Naive thymus-derived CD4-positive, alpha-beta T cell (primary cell): Measurements from ENCODE around the gene POLR3A. TPM values are rescaled to one million over a fixed set of nuclear protein-coding genes. Genes with fewer than 3 reads are reported as not detected.

ENCODE experiments used
- ATAC-seq: fragments of 150-1000 bp; cut with Tn5 transposase; 2 replicates; pipeline ENCODE4 v1.10.0; 2021; ENCODE audit warnings: mild to moderate bottlenecking, moderate library complexity
- CTCF ChIA-PET: fragments of 350-600 bp; sonication (Branson Sonifier 250); formaldehyde crosslinking; loops from one replicate; lab custom pipeline; 2021; ENCODE audit warnings: antibody characterized with exemption; lab: Charles Lee
- POLR2A ChIA-PET: fragments of 350-600 bp; sonication (Branson Sonifier 250); formaldehyde crosslinking; loops from one replicate; lab custom pipeline; 2021; ENCODE audit warnings: antibody characterized with exemption, inconsistent platforms; lab: Charles Lee
- DNase-seq, 9 donors: peaks; one replicate each; pipeline versions ENCODE4 v3.0.0 to v3.0.0-alpha.2; 2020 to 2022; ENCODE audit warnings: mixed read lengths in 1 of 9
- H3K27ac ChIP-seq: one replicate; pipeline ENCODE4 v1.7.0; 2013; ENCODE audit warnings: mild to moderate bottlenecking, low read depth, low read length, moderate library complexity
- H3K27me3 ChIP-seq, 2 donors: one replicate each; pipeline ENCODE4 v1.7.0; 2013; ENCODE audit warnings: low read length in 2 of 2, mild to moderate bottlenecking in 2 of 2, moderate library complexity in 2 of 2; ENCODE audit not compliant: control insufficient read depth in 2 of 2, insufficient read depth in 2 of 2
- H3K36me3 ChIP-seq, 3 experiments: 1 replicate in 2 of 3; 2 replicates in 1 of 3; pipeline ENCODE4 v1.7.0; 2013; ENCODE audit warnings: low read length in 3 of 3, mild to moderate bottlenecking in 3 of 3, moderate library complexity in 1 of 3; ENCODE audit not compliant: insufficient read depth in 3 of 3, control insufficient read depth in 2 of 3
- H3K4me1 ChIP-seq, 2 donors: one replicate each; pipeline ENCODE4 v1.7.0; 2013; ENCODE audit warnings: low read length in 2 of 2, mild to moderate bottlenecking in 2 of 2, moderate library complexity in 1 of 2; ENCODE audit not compliant: control insufficient read depth in 2 of 2, insufficient read depth in 2 of 2
- H3K4me3 ChIP-seq: 2 replicates; pipeline ENCODE4 v1.7.0; 2013; ENCODE audit warnings: mild to moderate bottlenecking, low read length
- H3K9me3 ChIP-seq, 3 experiments: 1 replicate in 2 of 3; 2 replicates in 1 of 3; pipeline ENCODE4 v1.7.0; 2013; ENCODE audit warnings: low read length in 3 of 3; ENCODE audit not compliant: control insufficient read depth in 2 of 3
- H3K27ac Mint-ChIP-seq, 9 donors: one replicate each; pipeline ENCODE4 v1.8.0; 2020 to 2022; ENCODE audit warnings: mixed read lengths in 9 of 9, mild to moderate bottlenecking in 8 of 9, moderate library complexity in 5 of 9, inconsistent platforms in 2 of 9
- H3K27me3 Mint-ChIP-seq, 5 donors: one replicate each; pipeline ENCODE4 v1.8.0; 2021 to 2022; ENCODE audit warnings: mixed read lengths in 5 of 5, mild to moderate bottlenecking in 1 of 5
- H3K36me3 Mint-ChIP-seq, 5 donors: one replicate each; pipeline ENCODE4 v1.8.0; 2020 to 2022; ENCODE audit warnings: mixed read lengths in 5 of 5, mild to moderate bottlenecking in 3 of 5, inconsistent platforms in 1 of 5
- H3K4me1 Mint-ChIP-seq, 7 donors: one replicate each; pipeline ENCODE4 v1.8.0; 2020 to 2022; ENCODE audit warnings: mixed read lengths in 7 of 7, mild to moderate bottlenecking in 3 of 7, inconsistent platforms in 1 of 7
- H3K4me3 Mint-ChIP-seq, 10 donors: one replicate each; pipeline ENCODE4 v1.8.0; 2020 to 2022; ENCODE audit warnings: mild to moderate bottlenecking in 10 of 10, mixed read lengths in 10 of 10, moderate library complexity in 6 of 10, inconsistent platforms in 2 of 10
- H3K9me3 Mint-ChIP-seq, 11 donors: one replicate each; pipeline ENCODE4 v1.8.0; 2020 to 2022; ENCODE audit warnings: mixed read lengths in 11 of 11, mild to moderate bottlenecking in 4 of 11, inconsistent platforms in 1 of 11, moderate library complexity in 1 of 11
- intact Hi-C, 2 donors: fragments of 100-400 bp; cut with micrococcal nuclease; formaldehyde crosslinking; loops; one replicate each; pipeline ENCODE4 v1.15.1; 2023
- polyA plus RNA-seq, 2 donors: library from polyadenylated mRNA; unstranded; fragments of 300-500 nt; fragmentation: Illumina TruSeq; gene quantifications; one replicate each; pipeline ENCODE4 v1.2.3, GENCODE V29; 2021
- total RNA-seq, 6 experiments: library from RNA in 5 of 6; stranded (reverse) in 5 of 6; gene quantifications; 1 replicate in 5 of 6; 2 replicates in 1 of 6; pipeline ENCODE4 v1.2.3 and lab custom pipeline; 2021 to 2026

The POLR3A gene
- total and polyA plus RNA-seq, 7 experiments from 2014 or later = 5.5 to 20.9 (median 13.4) TPM

GRCh38 chr10:78035933-78036583, 6.7 kb upstream of the POLR3A start:
- Mint-ChIP-seq H3K4me1 (peaks cover 21 to 68% (median 55%) of the 10 kb centered on the region in 7 donors), H3K27me3 (no peaks in the 10 kb centered on the region), H3K9me3 (no peaks in the 10 kb centered on the region), H3K4me3 (peak overlapping the region in 9 of 10 donors; percentile 7 to 95 (median 91)), H3K36me3 (peaks cover 22 to 51% (median 28%) of the 10 kb centered on the region in 5 donors), H3K27ac (peak overlapping the region; percentile 39 to 96 (median 88))
- ATAC-seq (no peak), DNase-seq (no peak)
- intact Hi-C loops = no loop called here
- H3K4me3 ChIP-seq = no peak overlapping the region
- POLR2A ChIA-PET = interaction anchor here (0.6 to 1.1 kb wide), 2 partner anchors 11 to 1154 kb away, joined by 3 read pairs; no protein-coding TSS in a partner anchor
- peaks cover 32 to 57% (median 40%) of the 10 kb centered on the region in 3 experiments for H3K36me3 ChIP-seq
- H3K27ac ChIP-seq = peak overlapping the region; percentile 44
- CTCF ChIA-PET = interaction anchor here (0.8 to 1.4 kb wide), 2 partner anchors 10 to 11 kb away, joined by 3 to 4 read pairs; no protein-coding TSS in a partner anchor
- H3K27me3 ChIP-seq = no peaks in the 10 kb centered on the region
- H3K4me1 ChIP-seq = peaks cover 31 to 34% of the 10 kb centered on the region in 2 donors
- no peaks in the 10 kb centered on the region for H3K9me3 ChIP-seq

GRCh38 chr10:78035437-78035836, 6.1 kb upstream of the POLR3A start:
- Mint-ChIP-seq H3K4me1 (peaks cover 19 to 62% (median 55%) of the 10 kb centered on the region in 7 donors), H3K4me3 (peak overlapping the region; percentile 16 to 95 (median 92)), H3K27me3 (no peaks in the 10 kb centered on the region), H3K36me3 (peaks cover 16 to 45% (median 22%) of the 10 kb centered on the region in 5 donors), H3K9me3 (no peaks in the 10 kb centered on the region), H3K27ac (peak overlapping the region; percentile 39 to 96 (median 88))
- CTCF ChIA-PET = no interaction called here
- ATAC-seq (no peak), DNase-seq (no peak)
- peaks cover 32 to 51% (median 34%) of the 10 kb centered on the region in 3 experiments for H3K36me3 ChIP-seq
- H3K9me3 ChIP-seq = no peaks in the 10 kb centered on the region
- H3K27me3 ChIP-seq = no peaks in the 10 kb centered on the region
- no peak overlapping the region for H3K4me3 ChIP-seq
- POLR2A ChIA-PET = no interaction called here
- H3K4me1 ChIP-seq = peaks cover 31 to 34% of the 10 kb centered on the region in 2 donors
- intact Hi-C loops = no loop called here
- peak overlapping the region; percentile 44 for H3K27ac ChIP-seq

- intact Hi-C loops = no loop called here
- no peaks in the 10 kb centered on the region for H3K9me3 ChIP-seq
- ChIA-PET CTCF (no interaction called here), POLR2A (no interaction called here)
- Mint-ChIP-seq H3K4me1 (peaks cover 19 to 64% (median 57%) of the 10 kb centered on the region in 7 donors), H3K27ac (peak overlapping the region; percentile 86 to 99 (median 91)), H3K27me3 (no peaks in the 10 kb centered on the region), H3K9me3 (no peaks in the 10 kb centered on the region), H3K36me3 (peaks cover 16 to 44% (median 22%) of the 10 kb centered on the region in 5 donors), H3K4me3 (peak overlapping the region in 9 of 10 donors; percentile 82 to 95 (median 93))
- H3K27ac ChIP-seq = peak overlapping the region; percentile 79
- peak overlapping the region; percentile 87 for H3K4me3 ChIP-seq
- H3K36me3 ChIP-seq = peaks cover 30 to 47% (median 32%) of the 10 kb centered on the region in 3 experiments
- H3K4me1 ChIP-seq = peaks cover 32 to 34% of the 10 kb centered on the region in 2 donors
- DNase-seq = no peak
- no peaks in the 10 kb centered on the region for H3K27me3 ChIP-seq
- ATAC-seq = no peak
These were observed 5.7 kb upstream of the POLR3A start for GRCh38 chr10:78035025-78035424.

- peak; percentile 84 to 97 (median 95) for DNase-seq
- Mint-ChIP-seq H3K27ac (peak within 1 kb of the TSS; percentile 86 to 99 (median 91)), H3K4me1 (peaks cover 19 to 63% (median 55%) of the 10 kb centered on the region in 7 donors), H3K36me3 (peaks cover 14 to 37% (median 21%) of the 10 kb centered on the region in 5 donors), H3K4me3 (peak within 1 kb of the TSS; percentile 82 to 96 (median 93)), H3K27me3 (no peaks in the 10 kb centered on the region), H3K9me3 (peaks cover 0 to 5% (median 0%) of the 10 kb centered on the region in 11 donors)
- POLR2A ChIA-PET = interaction anchor here (0.7 to 1.5 kb wide), 3 partner anchors 267 to 1296 kb away, joined by 3 read pairs; no protein-coding TSS in a partner anchor
- peaks cover 35% of the 10 kb centered on the region in 2 donors for H3K4me1 ChIP-seq
- peak within 1 kb of the TSS; percentile 87 for H3K4me3 ChIP-seq
- CTCF ChIA-PET = interaction anchor here (0.6 to 1.3 kb wide), 3 partner anchors 13 to 1207 kb away, joined by 3 to 6 read pairs (median 3); no protein-coding TSS in a partner anchor
- no peaks in the 10 kb centered on the region for H3K27me3 ChIP-seq
- no peaks in the 10 kb centered on the region for H3K9me3 ChIP-seq
- intact Hi-C loops = loop anchor here (1.0 to 5.0 kb wide), 12 partner anchors 269 to 1413 kb away; partner anchors contain the start of genes ZCCHC24 (in 2 of the 2), ZMIZ1 (in 2 of the 2) and PPIF (in 1 of the 2)
- peak within 1 kb of the TSS; percentile 79 for H3K27ac ChIP-seq
- ATAC-seq = peak; percentile 94
- H3K36me3 ChIP-seq = peaks cover 18 to 40% (median 24%) of the 10 kb centered on the region in 3 experiments
These were observed 4.5 kb upstream of the POLR3A start, which contains the start of gene RPS24 for GRCh38 chr10:78033637-78034470. Gene RPS24, plus strand, starts transcription at chr10:78033863. Its CDS starts 39 bp downstream, at chr10:78033902.

- CTCF ChIA-PET = no interaction called here
- no peak for DNase-seq
These were observed 4.0 kb upstream of the POLR3A start for GRCh38 chr10:78033387-78033636.

More at GRCh38 chr10:78033387-78033636, 4.0 kb upstream of the POLR3A start:
- peaks cover 18 to 64% (median 53%) of the 10 kb centered on the region in 7 donors for H3K4me1 Mint-ChIP-seq
- peak overlapping the region in 8 of 9 donors; percentile 86 to 96 (median 90) for H3K27ac Mint-ChIP-seq
- Histone ChIP-seq H3K9me3 (no peaks in the 10 kb centered on the region), H3K36me3 (peaks cover 15 to 36% (median 20%) of the 10 kb centered on the region in 3 experiments), H3K4me3 (peak overlapping the region; percentile 87), H3K27ac (peak overlapping the region; percentile 63), H3K4me1 (peaks cover 40% of the 10 kb centered on the region in 2 donors), H3K27me3 (no peaks in the 10 kb centered on the region)
- H3K9me3 Mint-ChIP-seq = peaks cover 0 to 5% (median 0%) of the 10 kb centered on the region in 11 donors
- peaks cover 14 to 37% (median 21%) of the 10 kb centered on the region in 5 donors for H3K36me3 Mint-ChIP-seq
- no peak for ATAC-seq
- peak overlapping the region; percentile 82 to 96 (median 93) for H3K4me3 Mint-ChIP-seq
- POLR2A ChIA-PET = interaction anchor here (1.5 kb wide), 1 partner anchor 1297 kb away, joined by 3 read pairs; no protein-coding TSS in a partner anchor
- no peaks in the 10 kb centered on the region for H3K27me3 Mint-ChIP-seq
- intact Hi-C loops = loop anchor here (1.0 to 5.0 kb wide), 11 partner anchors 270 to 1414 kb away; partner anchors contain the start of genes ZCCHC24 (in 2 of the 2), ZMIZ1 (in 2 of the 2) and PPIF (in 1 of the 2)
